ENCODE results near the gene SNRPB.

The SNRPB gene

DNA sequence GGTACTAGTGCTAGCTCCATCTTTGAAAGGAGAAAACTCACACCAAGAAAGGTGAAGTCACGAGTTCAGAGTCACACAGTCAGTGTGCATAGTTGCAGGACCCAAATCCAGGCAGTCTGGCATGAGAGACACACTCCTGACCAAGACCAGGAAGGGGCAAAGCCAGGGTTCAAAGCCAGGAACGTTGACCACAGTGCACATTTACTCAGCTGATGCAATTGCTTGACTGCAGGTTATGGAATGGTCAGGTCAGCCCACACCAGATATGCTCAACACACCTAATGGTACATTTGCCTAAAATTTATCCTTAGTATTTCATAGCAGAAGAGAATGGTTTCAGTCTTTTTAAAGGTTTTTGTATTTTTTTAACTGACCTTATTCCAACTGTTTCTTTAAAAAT lies 52.2 kb downstream of the SNRPB start:
- DNase-seq = no peak

DNA sequence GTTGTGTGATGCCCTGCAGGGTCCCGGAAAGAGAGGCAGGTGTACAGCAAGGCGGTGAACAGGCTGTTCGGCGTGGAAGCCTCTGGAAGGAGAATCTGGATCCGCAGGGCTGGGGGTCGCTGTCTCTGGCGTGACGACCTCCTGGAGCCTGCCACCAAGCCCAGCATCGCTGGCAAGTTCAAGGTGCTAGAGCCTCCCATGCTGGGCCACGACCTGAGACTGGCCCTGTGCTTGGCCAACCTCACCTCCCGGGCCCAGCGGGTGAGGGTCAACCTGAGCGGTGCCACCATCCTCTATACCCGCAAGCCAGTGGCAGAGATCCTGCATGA lies 53.4 kb downstream of the SNRPB start:
- no peak for DNase-seq

DNA sequence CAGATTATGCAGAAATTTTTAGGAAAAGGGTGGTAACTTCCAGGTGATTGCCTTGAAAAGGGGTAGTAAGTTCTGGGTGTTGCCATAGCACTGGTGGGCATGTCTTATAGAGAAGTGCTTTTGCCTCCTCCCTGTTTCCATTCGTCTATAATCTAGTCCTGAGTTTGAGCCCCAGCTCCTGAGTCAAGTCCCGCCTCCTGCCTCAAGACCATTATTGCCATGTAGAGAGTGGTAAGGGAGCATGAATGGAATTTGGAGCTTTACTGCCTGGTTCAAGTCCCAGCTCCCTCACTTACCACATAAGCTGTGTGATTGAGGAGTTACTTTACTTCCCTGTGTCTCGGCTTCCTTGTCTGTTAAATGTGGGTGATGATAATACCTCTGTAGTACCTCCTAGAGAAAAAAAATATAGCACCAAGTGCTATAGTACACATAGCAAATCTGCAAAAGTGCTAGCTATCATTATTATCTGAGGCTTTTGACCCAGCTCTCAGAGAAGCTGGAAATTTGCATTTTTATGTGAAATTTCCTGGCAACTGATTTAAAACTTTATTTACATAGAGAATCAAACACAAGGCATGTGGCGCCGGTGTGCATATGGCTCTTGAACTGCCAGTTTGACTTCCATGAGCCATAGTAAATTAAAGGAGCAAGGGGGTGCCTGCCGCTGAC lies 53.9 kb downstream of the SNRPB start:
- DNase-seq = no peak
